ENCODE measurements around the gene TSPOAP1. TPM values are rescaled to one million over a fixed set of nuclear protein-coding genes. Genes with fewer than 3 reads are reported as not detected.
A peak's percentile ranks its signal among the peaks of the same experiment; 100 is the strongest.

The TSPOAP1 gene
- total RNA-seq, 1 donor from 2014 or later: 101 TPM

- peak; percentile 6 for DNase-seq (ENCODE audit: low spot score, unreplicated experiment)
- no peak for TF ChIP-seq CTCF (IDR thresholded peaks at IDR 0.05; ENCODE audit: unreplicated experiment)
- Mint-ChIP-seq H3K4me1 (ENCODE audit: low read depth) (no peaks in the 10 kb centered on the region), H3K36me3 (ENCODE audit: insufficient read depth) (no peaks in the 10 kb centered on the region), H3K4me3 (ENCODE audit: low read depth) (no peak overlapping the region), H3K27ac (no peak overlapping the region), H3K9me3 (ENCODE audit: low read depth) (no peaks in the 10 kb centered on the region), H3K27me3 (no peaks in the 10 kb centered on the region)
Observed at GRCh38 chr17:58311429-58311894, 17.1 kb downstream of the TSPOAP1 start.

GRCh38 chr17:58310511-58311428 is 17.8 kb downstream of the TSPOAP1 start:
- H3K4me3 Mint-ChIP-seq (ENCODE audit: low read depth): no peak overlapping the region
- H3K36me3 Mint-ChIP-seq (ENCODE audit: insufficient read depth): no peaks in the 10 kb centered on the region
- no peak for TF ChIP-seq CTCF (IDR thresholded peaks at IDR 0.05; ENCODE audit: unreplicated experiment)
- peak; percentile 4 for DNase-seq (ENCODE audit: low spot score, unreplicated experiment)
- H3K4me1 Mint-ChIP-seq (ENCODE audit: low read depth): no peaks in the 10 kb centered on the region
- H3K27ac Mint-ChIP-seq: no peak overlapping the region
- no peaks in the 10 kb centered on the region for H3K27me3 Mint-ChIP-seq
- H3K9me3 Mint-ChIP-seq (ENCODE audit: low read depth): no peaks in the 10 kb centered on the region

GRCh38 chr17:58309918-58310259 is 18.7 kb downstream of the TSPOAP1 start:
- Mint-ChIP-seq H3K27me3 (no peaks in the 10 kb centered on the region), H3K36me3 (ENCODE audit: insufficient read depth) (no peaks in the 10 kb centered on the region), H3K9me3 (ENCODE audit: low read depth) (no peaks in the 10 kb centered on the region), H3K4me3 (ENCODE audit: low read depth) (no peak overlapping the region), H3K4me1 (ENCODE audit: low read depth) (no peaks in the 10 kb centered on the region), H3K27ac (no peak overlapping the region)
- no peak for TF ChIP-seq CTCF (IDR thresholded peaks at IDR 0.05; ENCODE audit: unreplicated experiment)
- no peak for DNase-seq (ENCODE audit: low spot score, unreplicated experiment)

- H3K27ac Mint-ChIP-seq: no peak overlapping the region
- no peaks in the 10 kb centered on the region for H3K4me1 Mint-ChIP-seq (ENCODE audit: low read depth)
- DNase-seq (ENCODE audit: low spot score, unreplicated experiment): peak; percentile 5
- no peaks in the 10 kb centered on the region for H3K9me3 Mint-ChIP-seq (ENCODE audit: low read depth)
- no peak for TF ChIP-seq CTCF (IDR thresholded peaks at IDR 0.05; ENCODE audit: unreplicated experiment)
- no peak overlapping the region for H3K4me3 Mint-ChIP-seq (ENCODE audit: low read depth)
- H3K36me3 Mint-ChIP-seq (ENCODE audit: insufficient read depth): no peaks in the 10 kb centered on the region
- H3K27me3 Mint-ChIP-seq: no peaks in the 10 kb centered on the region
Observed at GRCh38 chr17:58308985-58309917, 19.3 kb downstream of the TSPOAP1 start.

All from progenitor cell of endocrine pancreas (in vitro differentiated cells).